SH-SY5Y (cell line): ENCODE data around the gene MALL.

ENCODE experiments used
- GATA2 ChIP-seq: IDR thresholded peaks from 2 replicates; pipeline ENCODE4 v1.6.1; 2011; ENCODE audit warnings: mild to moderate bottlenecking, low read depth, low read length
- GATA3 ChIP-seq: IDR thresholded peaks from 2 replicates; pipeline ENCODE4 v1.6.1; 2011; ENCODE audit warnings: low read depth, mild to moderate bottlenecking, low read length, moderate library complexity

DNA sequence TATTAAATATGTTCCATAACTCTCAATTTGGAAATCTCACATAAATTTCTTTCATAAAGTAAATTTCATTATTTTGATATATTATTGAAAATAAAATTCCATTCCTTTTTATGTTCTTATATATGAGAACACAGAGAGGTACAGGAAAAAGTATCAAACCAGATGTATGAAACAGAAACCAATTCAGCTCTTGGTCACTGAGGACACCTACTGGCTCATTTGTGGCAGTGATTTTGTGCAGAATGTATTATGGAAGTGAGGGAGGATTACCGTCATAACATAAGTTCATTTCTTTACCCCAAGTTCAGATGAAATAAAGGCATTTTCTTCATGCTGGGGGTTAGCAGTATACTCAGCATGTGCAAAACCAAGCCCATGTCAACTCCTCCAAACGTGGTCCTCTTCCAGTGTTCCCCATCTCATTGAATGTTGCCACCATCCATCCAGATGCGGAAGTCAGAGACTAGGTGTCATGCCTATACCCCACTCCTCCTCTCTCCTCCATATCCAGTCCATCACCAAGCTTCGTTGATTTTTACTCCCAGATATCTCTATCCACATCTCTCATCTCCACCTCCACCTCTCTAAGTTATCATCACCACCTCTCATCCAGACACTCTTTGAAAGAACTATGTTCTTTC lies 41.7 kb upstream of the MALL start:
- TF ChIP-seq GATA2: no peak
- TF ChIP-seq GATA3: no peak
